ENCODE results near the gene SH3BP1.

GRCh38 chr22:37626144-37626543, 13.3 kb upstream of the SH3BP1 start:
- TF ChIP-seq, protein P1, sequence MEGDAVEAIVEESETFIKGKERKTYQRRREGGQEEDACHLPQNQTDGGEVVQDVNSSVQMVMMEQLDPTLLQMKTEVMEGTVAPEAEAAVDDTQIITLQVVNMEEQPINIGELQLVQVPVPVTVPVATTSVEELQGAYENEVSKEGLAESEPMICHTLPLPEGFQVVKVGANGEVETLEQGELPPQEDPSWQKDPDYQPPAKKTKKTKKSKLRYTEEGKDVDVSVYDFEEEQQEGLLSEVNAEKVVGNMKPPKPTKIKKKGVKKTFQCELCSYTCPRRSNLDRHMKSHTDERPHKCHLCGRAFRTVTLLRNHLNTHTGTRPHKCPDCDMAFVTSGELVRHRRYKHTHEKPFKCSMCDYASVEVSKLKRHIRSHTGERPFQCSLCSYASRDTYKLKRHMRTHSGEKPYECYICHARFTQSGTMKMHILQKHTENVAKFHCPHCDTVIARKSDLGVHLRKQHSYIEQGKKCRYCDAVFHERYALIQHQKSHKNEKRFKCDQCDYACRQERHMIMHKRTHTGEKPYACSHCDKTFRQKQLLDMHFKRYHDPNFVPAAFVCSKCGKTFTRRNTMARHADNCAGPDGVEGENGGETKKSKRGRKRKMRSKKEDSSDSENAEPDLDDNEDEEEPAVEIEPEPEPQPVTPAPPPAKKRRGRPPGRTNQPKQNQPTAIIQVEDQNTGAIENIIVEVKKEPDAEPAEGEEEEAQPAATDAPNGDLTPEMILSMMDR (IDR thresholded peaks at IDR 0.05) = peak in 2 of 6 experiments; percentile 12 to 15
- no peak for TF ChIP-seq POLR2A (IDR thresholded peaks at IDR 0.05)

Data from esophagus squamous epithelium (tissue), 4 donors.